T-helper 22 cell (primary cell): ENCODE measurements around the gene PHOX2B.

Experiments used
- DNase-seq: peaks from one replicate; pipeline ENCODE4 v3.0.0-alpha.2; 2020; ENCODE audit warnings: low read depth

PHOX2B gene

GRCh38 chr4:41748571-41749475 lies at the start of gene PHOX2B:
PHOX2B (minus strand) TSS chr4:41748725; CDS start chr4:41748610, 115 bp downstream.
- DNase-seq: no peak

- DNase-seq: no peak
These were observed 48.7 kb upstream of the PHOX2B start for GRCh38 chr4:41797260-41797659.

GRCh38 chr4:41796545-41797210 lies 48.2 kb upstream of the PHOX2B start:
- DNase-seq: no peak

GRCh38 chr4:41795796-41796385 lies 47.4 kb upstream of the PHOX2B start:
- no peak for DNase-seq

- DNase-seq: no peak
These were observed 43.6 kb upstream of the PHOX2B start for GRCh38 chr4:41792166-41792565.

GRCh38 chr4:41791557-41791956 lies 43.0 kb upstream of the PHOX2B start:
- no peak for DNase-seq

GRCh38 chr4:41787931-41788330 lies 39.4 kb upstream of the PHOX2B start:
- DNase-seq: no peak

- no peak for DNase-seq
These were observed 37.1 kb upstream of the PHOX2B start for GRCh38 chr4:41785665-41786064.

- no peak for DNase-seq
These were observed 35.9 kb upstream of the PHOX2B start for GRCh38 chr4:41784191-41784979.

- no peak for DNase-seq
These were observed 27.9 kb upstream of the PHOX2B start for GRCh38 chr4:41776466-41776865.

GRCh38 chr4:41763729-41764128 lies 15.2 kb upstream of the PHOX2B start:
- no peak for DNase-seq

- no peak for DNase-seq
These were observed 10.4 kb upstream of the PHOX2B start for GRCh38 chr4:41758884-41759283.

GRCh38 chr4:41757521-41758156 lies 9.1 kb upstream of the PHOX2B start:
- DNase-seq: no peak

- DNase-seq: no peak
These were observed 5.4 kb upstream of the PHOX2B start for GRCh38 chr4:41753942-41754341.

GRCh38 chr4:41752081-41752836 lies 3.7 kb upstream of the PHOX2B start:
- no peak for DNase-seq

GRCh38 chr4:41751449-41752061 lies 3.0 kb upstream of the PHOX2B start:
- no peak for DNase-seq

GRCh38 chr4:41750626-41751448 lies 2.3 kb upstream of the PHOX2B start:
- DNase-seq: no peak

GRCh38 chr4:41750121-41750625 lies 1.6 kb upstream of the PHOX2B start:
- DNase-seq: no peak

GRCh38 chr4:41749631-41750039 lies 1.1 kb upstream of the PHOX2B start:
- DNase-seq: no peak
